Measurements from ENCODE around the gene MX1. TPM values are rescaled to one million over a fixed set of nuclear protein-coding genes. Genes with fewer than 3 reads are reported as not detected.

MX1 gene
- total and polyA plus RNA-seq, 2 of the 13 experiments (the other 11 are each of a cell fraction or from before 2014, with no cell fraction given) = 2.6 to 5.8 TPM

DNA sequence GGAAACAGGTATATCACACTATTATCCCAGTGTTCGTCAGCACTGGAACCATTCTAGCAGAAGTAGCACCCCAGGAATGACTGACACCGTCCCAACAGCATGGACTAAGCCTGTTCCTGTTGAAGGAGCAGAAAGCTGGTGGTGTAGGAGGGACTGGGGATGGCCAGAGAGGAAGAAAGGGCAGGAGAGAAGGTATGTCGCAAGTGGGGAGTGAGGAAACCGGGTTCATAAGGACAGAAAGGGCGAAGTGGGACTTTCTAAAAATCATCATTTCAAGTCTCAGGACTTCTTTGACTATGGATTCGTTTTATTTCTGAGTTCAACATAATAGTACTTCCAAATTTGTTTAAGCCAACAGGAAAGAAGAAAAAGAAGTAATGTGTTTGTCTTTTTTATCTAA is 19.7 kb upstream of the MX1 start:
- POLR2A ChIA-PET = no interaction called here
- FAIRE-seq = no peak
- no TSS peak for BruUV-seq (replicated peaks)

DNA sequence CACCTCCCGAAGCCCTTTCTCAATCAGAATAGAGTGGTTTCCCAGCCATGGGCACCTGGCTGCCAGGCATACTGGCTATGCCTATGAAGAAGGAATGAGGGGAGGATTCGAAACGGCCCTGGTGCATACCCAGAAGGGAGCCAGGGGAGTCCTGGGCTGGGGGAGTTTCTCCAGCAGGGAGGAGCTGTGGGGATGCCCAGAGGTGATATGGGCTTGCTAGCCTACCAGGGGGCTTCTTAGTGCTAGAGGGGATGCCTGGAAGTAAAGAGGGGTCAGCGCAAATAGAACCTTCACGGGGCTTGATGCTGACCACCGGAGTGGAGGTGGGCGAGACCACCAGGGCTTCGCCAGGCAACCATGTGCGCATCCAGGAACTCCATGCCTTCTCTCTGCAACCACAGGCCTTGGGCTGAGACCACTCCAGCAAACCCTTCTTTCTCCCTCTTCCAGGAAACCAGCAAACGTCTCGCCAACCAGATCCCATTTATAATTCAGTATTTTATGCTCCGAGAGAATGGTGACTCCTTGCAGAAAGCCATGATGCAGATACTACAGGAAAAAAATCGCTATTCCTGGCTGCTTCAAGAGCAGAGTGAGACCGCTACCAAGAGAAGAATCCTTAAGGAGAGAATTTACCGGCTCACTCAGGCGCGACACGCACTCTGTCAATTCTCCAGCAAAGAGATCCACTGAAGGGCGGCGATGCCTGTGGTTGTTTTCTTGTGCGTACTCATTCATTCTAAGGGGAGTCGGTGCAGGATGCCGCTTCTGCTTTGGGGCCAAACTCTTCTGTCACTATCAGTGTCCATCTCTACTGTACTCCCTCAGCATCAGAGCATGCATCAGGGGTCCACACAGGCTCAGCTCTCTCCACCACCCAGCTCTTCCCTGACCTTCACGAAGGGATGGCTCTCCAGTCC is 18.2 kb upstream of the MX1 start:
- ATAC-seq = no peak
- Histone ChIP-seq H2AFZ (ENCODE audit: low read length) (no peak overlapping the region), H3K79me2 (ENCODE audit: insufficient read depth, low read length) (no peaks in the 10 kb centered on the region), H3K27me3 (ENCODE audit: control insufficient read depth in 1 of 2, insufficient read depth in 2 of 2, low read length in 2 of 2) (no peaks in the 10 kb centered on the region), H3K4me2 (ENCODE audit: low read depth, low read length) (no peak overlapping the region), H3K36me3 (replicated peaks in 1 of 2; ENCODE audit: control insufficient read depth in 1 of 2, insufficient read depth in 2 of 2, low read length in 2 of 2) (peaks cover 1 to 5% of the 10 kb centered on the region in 2 experiments; a peak in 2 of 5 replicates), H3K9ac (ENCODE audit: insufficient read depth, low read depth, low read length) (no peak overlapping the region), H3K4me3 (replicated peaks in 1 of 3; ENCODE audit: insufficient read depth in 1 of 3, low read depth in 2 of 3, low read length in 3 of 3) (no peak overlapping the region), H3K4me1 (ENCODE audit: insufficient read depth, low read length) (peaks cover 13% of the 10 kb centered on the region), H3K27ac (ENCODE audit: extremely low read length, insufficient read depth, low read length) (no peak overlapping the region), H4K20me1 (ENCODE audit: insufficient read depth, low read length) (no peaks in the 10 kb centered on the region), H3K9me3 (ENCODE audit: low read length) (no peaks in the 10 kb centered on the region)
- in situ Hi-C loops (cut with HindIII; ENCODE audit: extremely low pct_ligation_motif_present, low pct_unique_long_range_greater_than_20kb) (no loop called here), intact Hi-C loops (cut with micrococcal nuclease; ENCODE audit: unreplicated experiment) (no loop called here)
- CTCF ChIA-PET (ENCODE audit: low intra/inter-chr PET ratio, low total read pairs) = no interaction called here
- 96% methylated on average over 20 of the region's 24 CpGs for WGBS (ENCODE audit: low lambda C conversion rate)
- FAIRE-seq = no peak
- DNase-seq (ENCODE audit: low spot score) = no peak
- no TSS peak for BruUV-seq (replicated peaks)
- TF ChIP-seq DNMT3B (CRISPR knock-in tag; conservative IDR thresholded peaks at IDR 0.05) = no peak
- TF ChIP-seq ZNF510 (CRISPR knock-in tag; IDR thresholded peaks at IDR 0.05; ENCODE audit: low read depth) = no peak
- TF ChIP-seq, protein P1, sequence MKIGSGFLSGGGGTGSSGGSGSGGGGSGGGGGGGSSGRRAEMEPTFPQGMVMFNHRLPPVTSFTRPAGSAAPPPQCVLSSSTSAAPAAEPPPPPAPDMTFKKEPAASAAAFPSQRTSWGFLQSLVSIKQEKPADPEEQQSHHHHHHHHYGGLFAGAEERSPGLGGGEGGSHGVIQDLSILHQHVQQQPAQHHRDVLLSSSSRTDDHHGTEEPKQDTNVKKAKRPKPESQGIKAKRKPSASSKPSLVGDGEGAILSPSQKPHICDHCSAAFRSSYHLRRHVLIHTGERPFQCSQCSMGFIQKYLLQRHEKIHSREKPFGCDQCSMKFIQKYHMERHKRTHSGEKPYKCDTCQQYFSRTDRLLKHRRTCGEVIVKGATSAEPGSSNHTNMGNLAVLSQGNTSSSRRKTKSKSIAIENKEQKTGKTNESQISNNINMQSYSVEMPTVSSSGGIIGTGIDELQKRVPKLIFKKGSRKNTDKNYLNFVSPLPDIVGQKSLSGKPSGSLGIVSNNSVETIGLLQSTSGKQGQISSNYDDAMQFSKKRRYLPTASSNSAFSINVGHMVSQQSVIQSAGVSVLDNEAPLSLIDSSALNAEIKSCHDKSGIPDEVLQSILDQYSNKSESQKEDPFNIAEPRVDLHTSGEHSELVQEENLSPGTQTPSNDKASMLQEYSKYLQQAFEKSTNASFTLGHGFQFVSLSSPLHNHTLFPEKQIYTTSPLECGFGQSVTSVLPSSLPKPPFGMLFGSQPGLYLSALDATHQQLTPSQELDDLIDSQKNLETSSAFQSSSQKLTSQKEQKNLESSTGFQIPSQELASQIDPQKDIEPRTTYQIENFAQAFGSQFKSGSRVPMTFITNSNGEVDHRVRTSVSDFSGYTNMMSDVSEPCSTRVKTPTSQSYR (CRISPR knock-in tag; IDR thresholded peaks at IDR 0.05; ENCODE audit: borderline replicate concordance) = no peak
- no peak for TF ChIP-seq TCF7L2 (IDR thresholded peaks at IDR 0.05; ENCODE audit: low read depth, low read length)
- no peak for TF ChIP-seq POLR2AphosphoS5 (IDR thresholded peaks at IDR 0.05; ENCODE audit: low read depth, low read length)
- TF ChIP-seq RFX5 (IDR thresholded peaks at IDR 0.05; ENCODE audit: low read depth, low read length) = no peak
- POLR2A ChIA-PET = no interaction called here

More for the DNA sequence above, 19.7 kb upstream of the MX1 start:
- H2AFZ ChIP-seq (ENCODE audit: low read length) = no peak overlapping the region
- WGBS (ENCODE audit: low lambda C conversion rate) = 71% methylated on average over 6 of the region's 6 CpGs
- no peaks in the 10 kb centered on the region for H3K9me3 ChIP-seq (ENCODE audit: low read length)
- no peak overlapping the region for H3K27ac ChIP-seq (ENCODE audit: extremely low read length, insufficient read depth, low read length)
- H3K9ac ChIP-seq (ENCODE audit: insufficient read depth, low read depth, low read length) = no peak overlapping the region
- H3K4me3 ChIP-seq (replicated peaks in 1 of 3; ENCODE audit: insufficient read depth in 1 of 3, low read depth in 2 of 3, low read length in 3 of 3) = no peak overlapping the region
- H3K27me3 ChIP-seq (ENCODE audit: control insufficient read depth in 1 of 2, insufficient read depth in 2 of 2, low read length in 2 of 2) = no peaks in the 10 kb centered on the region
- in situ Hi-C loops (cut with HindIII; ENCODE audit: extremely low pct_ligation_motif_present, low pct_unique_long_range_greater_than_20kb) = no loop called here
- intact Hi-C loops (cut with micrococcal nuclease; ENCODE audit: unreplicated experiment) = no loop called here
- TF ChIP-seq ZNF160 (CRISPR knock-in tag; IDR thresholded peaks at IDR 0.05) = no peak
- TF ChIP-seq ZNF3 (CRISPR knock-in tag; IDR thresholded peaks at IDR 0.05) = no peak
- peak; percentile 35; the same call in 1 of the 2 replicates for TF ChIP-seq CEBPB (IDR thresholded peaks at IDR 0.05; ENCODE audit: borderline replicate concordance, low read depth, low read length)
- no peak for TF ChIP-seq RAD51 (IDR thresholded peaks at IDR 0.05; ENCODE audit: borderline replicate concordance)
- TF ChIP-seq SATB2 (CRISPR knock-in tag; IDR thresholded peaks at IDR 0.05) = no peak
- TF ChIP-seq, protein P2, sequence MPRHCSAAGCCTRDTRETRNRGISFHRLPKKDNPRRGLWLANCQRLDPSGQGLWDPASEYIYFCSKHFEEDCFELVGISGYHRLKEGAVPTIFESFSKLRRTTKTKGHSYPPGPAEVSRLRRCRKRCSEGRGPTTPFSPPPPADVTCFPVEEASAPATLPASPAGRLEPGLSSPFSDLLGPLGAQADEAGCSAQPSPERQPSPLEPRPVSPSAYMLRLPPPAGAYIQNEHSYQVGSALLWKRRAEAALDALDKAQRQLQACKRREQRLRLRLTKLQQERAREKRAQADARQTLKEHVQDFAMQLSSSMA (CRISPR knock-in tag; IDR thresholded peaks at IDR 0.05) = no peak
- TF ChIP-seq YEATS4 (CRISPR knock-in tag; IDR thresholded peaks at IDR 0.05; ENCODE audit: borderline replicate concordance) = no peak
- no peak for TF ChIP-seq SIX4 (CRISPR knock-in tag; IDR thresholded peaks at IDR 0.05)
- no peak for TF ChIP-seq ZSCAN29 (CRISPR knock-in tag; conservative IDR thresholded peaks at IDR 0.05)
- no peaks in the 10 kb centered on the region for H3K79me2 ChIP-seq (ENCODE audit: insufficient read depth, low read length)
- no peak overlapping the region for H3K4me2 ChIP-seq (ENCODE audit: low read depth, low read length)
- H3K4me1 ChIP-seq (ENCODE audit: insufficient read depth, low read length) = peaks cover 7% of the 10 kb centered on the region
- DNase-seq (ENCODE audit: low spot score) = no peak
- peaks cover 5 to 12% of the 10 kb centered on the region in 2 experiments; a peak in 3 of 5 replicates for H3K36me3 ChIP-seq (replicated peaks in 1 of 2; ENCODE audit: control insufficient read depth in 1 of 2, insufficient read depth in 2 of 2, low read length in 2 of 2)
- no peak for ATAC-seq
- no peaks in the 10 kb centered on the region for H4K20me1 ChIP-seq (ENCODE audit: insufficient read depth, low read length)
- CTCF ChIA-PET (ENCODE audit: low intra/inter-chr PET ratio, low total read pairs) = no interaction called here

Measured in HepG2 (cell line).